Memory B cell (primary cell): ENCODE measurements around the gene TRABD.

Experiments
- ATAC-seq: fragments of 150-1000 bp; cut with Tn5 transposase; 2 replicates; pipeline ENCODE4 v1.10.0; 2021; ENCODE audit warnings: low read depth, mild to moderate bottlenecking, moderate library complexity
- DNase-seq, 2 donors: peaks; one replicate each; pipeline ENCODE4 v3.0.0; 2022; ENCODE audit warnings: low spot score in 2 of 2
- H3K27ac Mint-ChIP-seq: one replicate; pipeline ENCODE4 v1.8.0; 2022; ENCODE audit warnings: mild to moderate bottlenecking, moderate library complexity, mixed read lengths
- H3K27me3 Mint-ChIP-seq: one replicate; pipeline ENCODE4 v1.8.0; 2022; ENCODE audit warnings: mixed read lengths
- H3K36me3 Mint-ChIP-seq: one replicate; pipeline ENCODE4 v1.8.0; 2022; ENCODE audit warnings: mild to moderate bottlenecking, mixed read lengths
- H3K4me1 Mint-ChIP-seq: one replicate; pipeline ENCODE4 v1.8.0; 2022; ENCODE audit warnings: mixed read lengths
- H3K4me3 Mint-ChIP-seq: one replicate; pipeline ENCODE4 v1.8.0; 2022; ENCODE audit warnings: mild to moderate bottlenecking, moderate library complexity, mixed read lengths
- H3K9me3 Mint-ChIP-seq: one replicate; pipeline ENCODE4 v1.8.0; 2022; ENCODE audit warnings: mixed read lengths

The TRABD gene

GRCh38 chr22:50175921-50176849, 9.5 kb upstream of the TRABD start:
- ATAC-seq (peak; percentile 68), DNase-seq (no peak)
- H3K27me3 Mint-ChIP-seq, result peaks cover 10% of the 10 kb centered on the region
- H3K4me3 Mint-ChIP-seq, result no peak overlapping the region
- peaks cover 19% of the 10 kb centered on the region for H3K4me1 Mint-ChIP-seq
- H3K9me3 Mint-ChIP-seq, result no peaks in the 10 kb centered on the region
- H3K36me3 Mint-ChIP-seq, result no peaks in the 10 kb centered on the region
- H3K27ac Mint-ChIP-seq, result no peak overlapping the region

GRCh38 chr22:50176850-50177536, 8.7 kb upstream of the TRABD start:
- DNase-seq, result no peak
- Mint-ChIP-seq H3K27ac (no peak overlapping the region), H3K4me3 (no peak overlapping the region), H3K36me3 (no peaks in the 10 kb centered on the region), H3K9me3 (no peaks in the 10 kb centered on the region), H3K27me3 (peaks cover 10% of the 10 kb centered on the region), H3K4me1 (peaks cover 19% of the 10 kb centered on the region)
- ATAC-seq, result no peak

GRCh38 chr22:50177537-50178470, 7.9 kb upstream of the TRABD start:
- Mint-ChIP-seq H3K4me1 (peaks cover 15% of the 10 kb centered on the region), H3K9me3 (no peaks in the 10 kb centered on the region), H3K27ac (no peak overlapping the region), H3K27me3 (peaks cover 10% of the 10 kb centered on the region), H3K36me3 (no peaks in the 10 kb centered on the region), H3K4me3 (no peak overlapping the region)
- ATAC-seq, result no peak
- no peak for DNase-seq

GRCh38 chr22:50178471-50178864, 7.2 kb upstream of the TRABD start:
- no peaks in the 10 kb centered on the region for H3K9me3 Mint-ChIP-seq

GRCh38 chr22:50178871-50179869, 6.5 kb upstream of the TRABD start:
- Mint-ChIP-seq H3K4me1 (peaks cover 17% of the 10 kb centered on the region), H3K4me3 (no peak overlapping the region), H3K27ac (no peak overlapping the region), H3K36me3 (no peaks in the 10 kb centered on the region), H3K27me3 (peaks cover 12% of the 10 kb centered on the region), H3K9me3 (no peaks in the 10 kb centered on the region)
- ATAC-seq (no peak), DNase-seq (peak in 1 of 2 donors; percentile 12)

More at GRCh38 chr22:50178471-50178864, 7.2 kb upstream of the TRABD start:
- ATAC-seq (no peak), DNase-seq (no peak)
- Mint-ChIP-seq H3K36me3 (no peaks in the 10 kb centered on the region), H3K4me1 (peaks cover 15% of the 10 kb centered on the region), H3K27me3 (peaks cover 10% of the 10 kb centered on the region), H3K4me3 (no peak overlapping the region), H3K27ac (no peak overlapping the region)

DNA sequence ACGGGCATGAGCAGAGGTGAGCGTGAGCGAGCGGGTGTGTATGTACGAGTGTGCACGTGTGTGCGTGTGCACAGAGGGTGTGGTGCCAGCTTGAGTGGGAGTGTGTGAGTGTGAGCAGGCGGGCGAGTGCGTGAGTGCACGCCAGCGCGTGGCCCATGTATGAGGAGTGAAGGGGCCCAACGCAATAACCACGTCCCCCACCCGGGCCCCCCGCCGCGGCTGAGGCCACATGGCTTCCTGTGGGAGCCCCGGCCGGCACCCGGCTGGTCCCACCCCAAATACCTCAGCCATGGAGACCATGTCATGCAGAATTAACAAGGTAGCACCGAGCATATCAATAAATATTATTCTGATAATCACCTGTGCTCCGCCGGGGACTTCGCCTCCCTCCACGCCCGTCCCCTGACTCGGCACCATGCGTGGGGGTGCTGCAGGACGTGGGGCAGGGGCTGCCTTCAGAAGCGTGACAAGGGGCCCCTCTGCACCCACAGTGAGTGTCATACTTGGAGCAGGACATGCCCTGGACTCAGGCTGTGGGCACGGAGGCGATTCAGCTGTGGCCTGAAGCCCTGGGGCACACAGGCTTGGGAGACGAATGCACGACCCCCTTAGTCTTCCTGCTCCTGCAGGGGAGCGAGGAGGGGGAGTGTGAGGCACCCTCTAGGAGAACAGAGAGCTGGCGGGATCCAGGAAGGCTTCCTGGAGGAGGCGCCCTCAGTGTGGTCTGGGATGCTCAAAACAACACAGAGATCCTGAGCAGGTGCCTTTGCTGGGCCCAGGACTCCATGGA, 5.6 kb upstream of the TRABD start:
- ATAC-seq (no peak), DNase-seq (peak in 1 of 2 donors; percentile 9)
- no peaks in the 10 kb centered on the region for H3K36me3 Mint-ChIP-seq
- peak overlapping the region; percentile 42 for H3K4me3 Mint-ChIP-seq
- peaks cover 19% of the 10 kb centered on the region for H3K4me1 Mint-ChIP-seq
- H3K27me3 Mint-ChIP-seq, result peaks cover 14% of the 10 kb centered on the region
- H3K27ac Mint-ChIP-seq, result no peak overlapping the region
- no peaks in the 10 kb centered on the region for H3K9me3 Mint-ChIP-seq

- H3K27me3 Mint-ChIP-seq, result peaks cover 16% of the 10 kb centered on the region
- peaks cover 19% of the 10 kb centered on the region for H3K4me1 Mint-ChIP-seq
- DNase-seq (no peak), ATAC-seq (no peak)
- H3K4me3 Mint-ChIP-seq, result no peak overlapping the region
- no peaks in the 10 kb centered on the region for H3K9me3 Mint-ChIP-seq
- no peak overlapping the region for H3K27ac Mint-ChIP-seq
- H3K36me3 Mint-ChIP-seq, result no peaks in the 10 kb centered on the region
These were observed 4.8 kb upstream of the TRABD start for GRCh38 chr22:50180727-50181521.

DNA sequence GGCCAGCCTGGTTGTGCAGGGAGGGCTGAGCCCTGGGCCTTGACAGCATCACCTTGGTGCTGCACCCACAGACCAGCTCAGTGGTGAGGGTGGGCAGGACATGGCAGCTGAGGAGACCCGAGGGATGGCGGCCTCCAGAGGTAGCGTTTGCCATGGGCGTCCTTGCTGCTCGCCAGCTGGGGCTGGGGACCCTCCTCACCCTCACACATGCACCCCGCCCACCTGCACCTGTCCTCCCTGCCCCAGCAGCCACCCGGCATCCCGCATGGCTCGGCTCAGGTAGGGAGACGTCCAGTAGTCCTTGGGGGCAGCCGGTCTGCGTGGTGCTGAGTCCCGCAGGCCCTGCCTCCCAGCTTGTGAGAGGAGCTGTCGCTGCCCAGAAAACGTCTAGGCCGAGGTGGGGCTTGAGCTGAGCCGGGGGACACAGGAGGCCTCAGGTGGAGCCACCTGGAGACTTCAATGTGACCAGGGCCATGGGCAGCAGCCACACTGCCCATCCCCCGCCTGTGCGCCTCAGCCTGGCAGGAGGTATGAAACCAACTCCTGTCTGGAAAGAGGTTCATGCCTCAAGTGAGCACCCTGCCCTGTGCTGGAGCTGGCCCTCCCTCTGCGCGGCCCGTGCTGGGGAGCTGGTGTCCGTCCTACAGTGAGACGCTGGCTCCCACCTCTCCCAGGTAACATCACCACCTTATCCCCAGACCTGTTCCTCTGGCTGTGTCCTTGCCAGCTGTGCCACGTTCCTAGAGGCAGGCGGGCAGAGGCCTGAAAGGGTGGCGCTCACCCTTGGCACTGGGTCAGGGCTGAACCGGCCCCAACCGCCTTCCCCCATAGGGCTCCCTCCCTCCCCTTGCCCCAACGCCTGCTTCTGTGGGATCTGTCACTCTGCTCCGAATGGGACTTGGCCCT, 3.3 kb upstream of the TRABD start:
- ATAC-seq, result no peak
- no peak for DNase-seq
- Mint-ChIP-seq H3K27me3 (peaks cover 15% of the 10 kb centered on the region), H3K27ac (no peak overlapping the region), H3K4me3 (no peak overlapping the region), H3K4me1 (peaks cover 19% of the 10 kb centered on the region), H3K9me3 (no peaks in the 10 kb centered on the region), H3K36me3 (no peaks in the 10 kb centered on the region)

DNA sequence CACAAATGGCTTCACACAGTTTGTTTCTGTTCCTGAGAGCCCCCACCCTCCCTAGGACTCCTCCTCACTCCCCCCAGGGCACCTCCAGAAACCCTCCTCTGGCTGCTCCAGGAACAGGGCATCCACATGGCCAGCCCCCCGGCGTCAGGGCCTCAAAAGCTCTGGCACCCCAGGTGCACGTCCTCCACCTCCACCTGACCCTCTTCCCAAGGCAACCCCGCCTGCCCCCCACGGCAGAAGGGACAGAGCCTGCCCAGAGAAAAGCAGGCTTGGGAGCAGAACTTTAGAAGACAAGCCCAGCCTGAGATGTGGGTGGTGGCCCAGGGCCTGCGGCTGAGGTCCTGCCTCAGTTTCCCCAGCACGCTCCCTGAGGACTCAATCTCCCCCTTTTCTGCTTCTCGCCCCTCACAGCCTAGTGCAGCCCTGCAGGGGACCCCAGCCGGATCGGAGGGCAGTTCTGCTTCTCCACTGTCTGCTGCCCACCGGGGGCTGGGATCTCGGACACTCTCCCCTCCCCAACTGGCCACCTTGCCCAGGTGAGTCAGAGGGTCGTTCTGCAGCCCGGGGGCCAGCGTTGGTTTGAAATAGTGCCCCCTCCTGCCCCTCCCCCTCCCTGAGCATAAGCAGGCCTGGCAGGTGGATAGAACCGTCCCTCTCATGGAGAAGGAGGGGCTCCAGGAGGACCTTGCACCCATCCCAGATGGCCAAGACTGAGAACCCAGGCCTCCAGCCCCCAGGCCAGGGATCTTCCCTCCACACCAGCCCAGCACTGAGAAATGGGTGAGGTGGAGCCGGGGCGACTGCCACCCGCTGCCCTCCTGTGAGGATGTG, 2.4 kb upstream of the TRABD start:
- no peaks in the 10 kb centered on the region for H3K36me3 Mint-ChIP-seq
- no peaks in the 10 kb centered on the region for H3K9me3 Mint-ChIP-seq
- H3K27me3 Mint-ChIP-seq, result peaks cover 14% of the 10 kb centered on the region
- H3K4me3 Mint-ChIP-seq, result peak overlapping the region; percentile 55
- DNase-seq, result no peak
- H3K27ac Mint-ChIP-seq, result no peak overlapping the region
- H3K4me1 Mint-ChIP-seq, result peaks cover 22% of the 10 kb centered on the region
- no peak for ATAC-seq

- Mint-ChIP-seq H3K4me1 (peaks cover 25% of the 10 kb centered on the region), H3K4me3 (peak overlapping the region; percentile 87), H3K27me3 (peaks cover 14% of the 10 kb centered on the region), H3K36me3 (no peaks in the 10 kb centered on the region), H3K27ac (peak overlapping the region; percentile 86), H3K9me3 (no peaks in the 10 kb centered on the region)
- no peak for DNase-seq
- no peak for ATAC-seq
These were observed 1.5 kb upstream of the TRABD start for GRCh38 chr22:50184004-50184901.
